Thyroid gland (tissue), 4 donors: Measurements from ENCODE around the gene LPCAT4.
A peak's percentile ranks its signal among the peaks of the same experiment; 100 is the strongest.

Source experiments
- POLR2A ChIP-seq, 2 donors: fragments of 450-650 bp; IDR thresholded peaks; one replicate each; pipeline ENCODE4 v1.6.1; 2017; ENCODE audit warnings: antibody characterized with exemption in 2 of 2, mild to moderate bottlenecking in 2 of 2, moderate library complexity in 1 of 2
- TF ChIP-seq, protein P1 (sequence below), 6 experiments: fragments of 200-600 bp in 3 of 6; fragments of 450-650 bp in 3 of 6; sonication (generic) in 3 of 6; IDR thresholded peaks; one replicate each; pipeline ENCODE4 v1.5.1; 2016 to 2019; ENCODE audit warnings: antibody characterized with exemption in 6 of 6, mild to moderate bottlenecking in 2 of 6, inconsistent platforms in 1 of 6, moderate library complexity in 1 of 6

DNA sequence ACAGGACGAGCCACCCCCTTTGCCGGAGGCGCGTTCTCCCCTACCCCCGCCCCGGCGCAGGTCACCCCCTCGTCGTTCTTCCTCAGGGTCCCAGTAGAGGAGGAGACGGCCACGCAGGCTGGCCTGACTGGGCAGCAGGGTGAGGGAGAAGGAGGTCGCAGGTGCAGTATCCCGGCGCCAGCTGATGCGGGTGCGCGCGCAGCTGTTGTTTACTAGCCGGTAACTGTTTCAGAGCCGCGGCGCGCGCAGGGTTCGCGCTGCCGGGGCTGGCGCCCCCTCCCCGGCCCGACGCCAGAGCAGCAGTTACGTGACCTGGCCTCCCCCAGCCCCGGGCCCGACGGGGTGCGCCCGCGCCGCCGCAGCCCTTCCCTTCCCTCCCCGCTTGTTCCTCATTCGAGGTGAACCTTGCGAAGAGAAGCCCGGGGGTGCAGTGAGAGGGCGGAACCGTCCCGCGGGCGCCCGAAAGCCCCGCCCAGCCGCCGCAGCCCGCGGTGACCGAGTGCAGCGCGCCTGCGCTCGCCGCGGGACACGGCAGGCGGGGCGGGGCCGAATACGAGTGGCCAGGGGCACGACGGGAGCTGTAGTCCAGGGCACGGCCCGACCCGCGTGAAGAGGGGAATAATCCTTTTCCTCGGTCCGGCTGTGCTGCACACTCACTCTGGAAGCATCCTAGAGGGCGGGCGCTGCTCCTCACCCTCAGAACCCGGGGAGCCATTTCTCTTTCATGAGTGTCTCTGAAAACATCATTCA is 29.3 kb downstream of the LPCAT4 start, which contains the start of gene SLC12A6:
- TF ChIP-seq, protein P1, sequence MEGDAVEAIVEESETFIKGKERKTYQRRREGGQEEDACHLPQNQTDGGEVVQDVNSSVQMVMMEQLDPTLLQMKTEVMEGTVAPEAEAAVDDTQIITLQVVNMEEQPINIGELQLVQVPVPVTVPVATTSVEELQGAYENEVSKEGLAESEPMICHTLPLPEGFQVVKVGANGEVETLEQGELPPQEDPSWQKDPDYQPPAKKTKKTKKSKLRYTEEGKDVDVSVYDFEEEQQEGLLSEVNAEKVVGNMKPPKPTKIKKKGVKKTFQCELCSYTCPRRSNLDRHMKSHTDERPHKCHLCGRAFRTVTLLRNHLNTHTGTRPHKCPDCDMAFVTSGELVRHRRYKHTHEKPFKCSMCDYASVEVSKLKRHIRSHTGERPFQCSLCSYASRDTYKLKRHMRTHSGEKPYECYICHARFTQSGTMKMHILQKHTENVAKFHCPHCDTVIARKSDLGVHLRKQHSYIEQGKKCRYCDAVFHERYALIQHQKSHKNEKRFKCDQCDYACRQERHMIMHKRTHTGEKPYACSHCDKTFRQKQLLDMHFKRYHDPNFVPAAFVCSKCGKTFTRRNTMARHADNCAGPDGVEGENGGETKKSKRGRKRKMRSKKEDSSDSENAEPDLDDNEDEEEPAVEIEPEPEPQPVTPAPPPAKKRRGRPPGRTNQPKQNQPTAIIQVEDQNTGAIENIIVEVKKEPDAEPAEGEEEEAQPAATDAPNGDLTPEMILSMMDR (IDR thresholded peaks at IDR 0.05): no peak
- TF ChIP-seq POLR2A (IDR thresholded peaks at IDR 0.05): peak; percentile 34 to 85
